ENCODE data around the gene OR13C5.
"Not testable (repeated sequence)": the region's sequence is repeated elsewhere in the genome, so short reads cannot be mapped to it uniquely, and the experiment has no call there.

Gene OR13C5, protein sequence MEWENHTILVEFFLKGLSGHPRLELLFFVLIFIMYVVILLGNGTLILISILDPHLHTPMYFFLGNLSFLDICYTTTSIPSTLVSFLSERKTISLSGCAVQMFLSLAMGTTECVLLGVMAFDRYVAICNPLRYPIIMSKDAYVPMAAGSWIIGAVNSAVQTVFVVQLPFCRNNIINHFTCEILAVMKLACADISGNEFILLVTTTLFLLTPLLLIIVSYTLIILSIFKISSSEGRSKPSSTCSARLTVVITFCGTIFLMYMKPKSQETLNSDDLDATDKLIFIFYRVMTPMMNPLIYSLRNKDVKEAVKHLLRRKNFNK

DNA sequence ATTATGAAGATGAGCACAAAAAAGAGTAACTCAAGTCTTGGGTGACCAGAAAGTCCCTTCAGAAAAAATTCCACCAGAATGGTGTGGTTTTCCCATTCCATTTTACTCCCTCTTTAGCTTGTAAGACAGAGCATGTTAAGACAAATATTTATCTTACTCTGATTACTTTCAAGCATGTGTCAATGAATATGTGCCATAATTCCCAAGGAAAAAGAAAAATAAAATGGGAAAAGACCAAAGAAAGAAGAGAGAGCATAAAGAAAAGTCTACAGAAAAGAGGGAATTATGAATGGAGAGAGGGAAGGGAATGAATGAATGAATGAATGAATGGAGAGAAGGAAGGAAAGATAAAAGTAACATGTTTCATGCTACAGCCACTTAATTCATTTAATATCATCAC, at the start of gene OR13C5:
Gene OR13C5, minus strand, starts transcription at position 101 of the 400 bp plus-strand sequence. Its CDS starts 0 bp downstream, at position 101.
- not testable (repeated sequence) for DNase-seq

DNA sequence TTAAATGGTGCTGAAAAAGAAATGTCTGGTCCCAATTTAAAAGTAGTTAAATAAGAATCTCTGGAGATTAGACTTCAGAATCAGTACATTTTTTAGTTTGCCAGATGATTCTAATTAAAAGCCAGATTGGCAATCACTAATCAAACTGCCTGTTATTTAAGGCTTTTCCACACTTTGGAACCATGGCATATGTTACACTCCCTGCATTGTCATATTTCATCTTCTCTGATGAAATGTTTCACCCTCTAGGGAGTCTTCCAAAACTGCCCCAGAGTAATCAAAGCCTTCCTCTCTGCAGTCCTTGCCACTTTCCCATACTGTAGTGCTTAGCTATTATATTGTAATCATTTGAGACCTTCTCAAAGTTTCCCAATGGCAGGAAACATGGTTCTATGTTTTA, 36.2 kb upstream of the OR13C5 start:
- DNase-seq, result no peak

DNA sequence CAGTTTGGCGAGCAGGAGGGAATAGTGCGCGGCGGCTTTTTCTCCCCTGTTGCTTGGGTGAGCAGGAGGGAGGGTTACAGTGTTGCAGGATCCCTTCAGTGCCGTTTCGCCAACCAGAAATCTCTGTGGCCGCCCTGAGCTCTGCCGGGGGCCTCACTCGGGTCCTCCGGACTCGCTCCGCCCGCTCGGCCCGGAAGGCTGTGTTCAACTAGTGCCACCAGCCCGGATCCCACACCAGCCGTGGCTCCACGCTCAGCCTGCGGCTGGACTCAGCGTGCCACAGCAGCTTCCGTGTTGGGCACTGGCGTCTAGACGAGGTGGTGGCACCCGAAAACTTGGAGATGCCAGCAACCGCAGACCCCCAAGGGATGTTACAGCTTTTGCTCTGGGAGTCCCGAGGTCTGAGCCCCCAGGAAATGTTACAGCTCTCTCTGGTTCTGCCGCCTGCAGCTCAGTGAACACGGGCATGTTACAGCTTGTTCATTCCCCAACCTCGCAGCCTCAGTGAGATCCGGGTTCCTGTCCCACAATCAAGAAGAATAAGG, 34.8 kb upstream of the OR13C5 start:
- DNase-seq, result no peak

DNA sequence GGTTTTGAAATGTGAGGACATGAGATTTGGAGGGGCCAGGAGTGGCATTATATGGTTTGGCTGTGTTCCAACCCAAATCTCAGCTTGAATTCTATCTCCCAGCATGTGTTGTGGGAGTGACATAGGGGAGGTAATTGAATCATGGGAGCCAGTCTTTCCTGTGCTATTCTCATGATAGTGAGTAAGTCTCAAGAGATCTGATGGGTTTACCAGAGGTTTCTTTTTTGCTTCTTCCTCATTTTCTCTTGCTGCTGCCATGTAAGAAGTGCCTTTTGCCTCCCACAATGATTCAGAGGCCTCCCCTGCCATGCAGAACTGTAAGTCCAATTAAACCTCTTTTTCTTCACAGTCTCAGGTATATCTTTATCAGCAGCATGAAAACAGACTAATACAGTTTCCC, 26.8 kb upstream of the OR13C5 start:
- DNase-seq, result not testable (repeated sequence)

DNA sequence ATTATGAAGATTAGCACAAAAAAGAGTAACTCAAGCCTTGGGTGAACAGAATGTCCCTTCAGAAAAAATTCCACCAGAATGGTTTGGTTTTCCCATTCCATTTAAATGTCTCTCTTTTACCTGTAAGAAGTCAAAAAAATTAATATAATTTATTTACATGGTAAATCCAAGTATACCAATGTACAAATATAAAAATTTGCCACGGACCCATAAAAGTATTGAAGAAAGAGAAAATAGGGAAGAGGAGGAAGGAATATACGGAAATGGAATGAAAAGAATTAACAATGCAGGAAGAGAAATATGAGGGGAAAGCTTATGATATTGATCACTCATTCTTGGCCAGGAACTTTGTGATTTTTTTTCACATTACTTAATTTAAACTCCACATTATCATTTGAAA, 18.9 kb upstream of the OR13C5 start, which contains the start of gene OR13C9:
Gene OR13C9, minus strand, starts transcription at position 101 of the 400 bp plus-strand sequence. Its CDS starts 0 bp downstream, at position 101.
- no peak for DNase-seq

DNA sequence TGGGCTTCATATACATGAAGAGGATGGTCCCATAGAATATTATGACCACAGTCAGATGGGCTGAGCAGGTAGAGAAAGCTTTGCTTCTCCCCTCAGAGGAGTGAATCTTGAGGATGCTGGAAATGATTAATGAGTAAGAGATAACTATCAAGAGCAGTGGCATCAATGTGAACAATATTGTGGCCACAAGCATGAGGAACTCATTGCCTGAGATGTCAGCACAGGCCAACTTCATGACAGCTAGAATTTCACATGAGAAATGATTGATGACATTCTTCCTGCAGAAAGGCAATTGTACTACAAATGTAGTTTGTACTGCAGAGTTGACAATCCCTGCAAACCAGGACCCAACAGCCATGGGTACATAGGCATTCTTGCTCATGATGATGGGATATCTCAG, 18.2 kb upstream of the OR13C5 start:
- DNase-seq, result no peak

DNA sequence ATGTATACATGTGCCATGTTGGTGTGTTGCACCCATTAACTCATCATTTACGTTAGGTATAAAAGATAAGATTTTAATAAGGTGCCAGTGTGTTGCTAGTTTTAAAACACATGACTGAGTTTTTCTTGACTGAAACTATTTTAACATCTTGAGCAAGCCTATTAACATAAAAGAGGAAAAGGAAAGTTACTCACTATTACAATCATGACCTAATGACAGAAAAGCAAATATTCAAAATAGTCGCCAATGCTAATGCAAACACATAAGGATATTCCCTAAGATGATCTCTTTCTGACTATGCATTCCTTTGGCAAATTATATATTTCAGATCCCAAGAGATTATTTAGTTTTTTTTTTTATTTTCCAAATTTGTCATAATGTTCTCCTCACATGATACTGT, 12.0 kb upstream of the OR13C5 start:
- DNase-seq, result no peak

DNA sequence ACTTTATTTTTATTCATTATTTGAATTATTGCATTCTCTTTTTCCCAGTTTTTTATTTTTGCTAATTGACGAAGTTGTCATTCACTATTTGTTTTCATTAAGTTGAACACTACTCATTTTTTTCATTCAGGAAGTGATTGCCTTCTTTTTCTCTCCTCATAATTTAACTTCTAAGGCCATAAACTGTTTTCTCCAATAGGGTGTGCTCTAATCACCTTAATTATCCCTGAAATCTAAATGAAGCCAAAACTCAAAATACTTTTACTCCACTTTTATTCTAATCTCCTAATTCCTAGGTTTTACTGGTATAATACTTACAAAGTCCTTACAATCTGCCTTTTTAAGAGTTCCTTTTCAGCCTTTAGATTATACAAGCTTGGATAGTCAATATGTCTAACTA, 9.1 kb upstream of the OR13C5 start:
- no peak for DNase-seq

DNA sequence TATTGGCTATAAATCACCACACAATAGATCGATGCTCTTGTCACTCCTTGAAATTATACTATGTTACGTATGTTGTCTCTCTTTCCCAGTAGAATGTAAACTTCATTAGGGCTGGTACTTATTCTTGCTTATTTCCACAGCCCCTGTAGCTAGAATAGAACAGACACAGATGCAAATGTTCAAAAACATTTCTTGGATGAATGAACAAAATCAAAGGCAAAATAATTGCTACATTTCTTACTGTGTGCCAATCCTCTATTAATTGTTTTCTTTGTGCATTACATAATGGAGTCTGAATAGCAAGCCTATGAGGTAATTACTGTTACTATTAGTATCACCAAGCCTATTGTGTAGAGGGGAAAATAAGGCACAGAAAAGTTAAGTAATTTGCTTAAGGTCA, 6.9 kb upstream of the OR13C5 start:
- DNase-seq, result no peak

DNA sequence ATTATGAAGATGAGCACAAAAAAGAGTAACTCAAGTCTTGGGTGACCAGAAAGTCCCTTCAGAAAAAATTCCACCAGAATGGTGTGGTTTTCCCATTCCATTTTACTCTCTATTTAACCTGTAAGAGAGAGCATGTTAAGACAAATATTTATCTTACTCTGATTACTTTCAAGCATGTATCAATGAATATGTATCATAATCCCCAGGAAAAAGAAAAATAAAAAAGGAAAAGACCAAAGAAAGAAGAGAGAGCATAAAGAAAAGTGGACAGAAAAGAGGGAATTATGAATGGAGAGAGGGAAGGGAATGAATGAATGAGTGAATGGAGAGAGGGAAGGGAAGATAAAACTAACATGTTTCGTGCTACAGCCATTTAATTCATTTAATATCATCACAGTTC, 6.3 kb upstream of the OR13C5 start, which contains the start of gene OR13C2:
Gene OR13C2, minus strand, starts transcription at position 101 of the 400 bp plus-strand sequence. Its CDS starts 0 bp downstream, at position 101.
- not testable (repeated sequence) for DNase-seq

DNA sequence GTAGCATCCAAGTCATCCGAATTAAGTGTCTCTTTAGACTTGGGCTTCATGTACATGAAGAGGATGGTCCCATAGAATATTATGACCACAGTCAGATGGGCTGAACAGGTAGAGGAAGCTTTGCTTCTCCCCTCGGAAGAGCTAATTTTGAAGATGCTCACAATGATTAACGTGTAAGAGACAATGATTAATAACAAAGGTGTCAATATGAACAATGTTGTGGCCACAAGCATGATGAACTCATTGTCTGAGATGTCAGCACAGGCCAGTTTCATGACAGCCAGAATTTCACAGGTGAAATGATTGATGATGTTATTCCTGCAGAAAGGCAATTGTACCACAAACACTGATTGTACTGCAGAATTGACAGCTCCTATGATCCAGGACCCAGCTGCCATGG, 5.6 kb upstream of the OR13C5 start:
- no peak for DNase-seq

DNA sequence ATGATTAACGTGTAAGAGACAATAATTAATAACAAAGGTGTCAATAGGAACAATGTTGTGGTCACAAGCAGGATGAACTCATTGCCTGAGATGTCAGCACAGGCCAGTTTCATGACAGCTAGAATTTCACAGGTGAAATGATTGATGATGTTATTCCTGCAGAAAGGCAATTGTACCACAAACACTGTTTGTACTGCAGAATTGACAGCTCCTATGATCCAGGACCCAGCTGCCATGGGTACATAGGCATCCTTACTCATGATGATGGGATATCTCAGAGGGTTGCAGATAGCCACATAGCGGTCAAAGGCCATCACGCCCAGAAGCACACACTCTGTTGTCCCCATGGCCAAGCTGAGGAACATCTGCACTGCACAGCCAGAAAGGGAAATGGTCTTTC, 464 bp downstream of the OR13C5 start:
- DNase-seq, result not testable (repeated sequence)

DNA sequence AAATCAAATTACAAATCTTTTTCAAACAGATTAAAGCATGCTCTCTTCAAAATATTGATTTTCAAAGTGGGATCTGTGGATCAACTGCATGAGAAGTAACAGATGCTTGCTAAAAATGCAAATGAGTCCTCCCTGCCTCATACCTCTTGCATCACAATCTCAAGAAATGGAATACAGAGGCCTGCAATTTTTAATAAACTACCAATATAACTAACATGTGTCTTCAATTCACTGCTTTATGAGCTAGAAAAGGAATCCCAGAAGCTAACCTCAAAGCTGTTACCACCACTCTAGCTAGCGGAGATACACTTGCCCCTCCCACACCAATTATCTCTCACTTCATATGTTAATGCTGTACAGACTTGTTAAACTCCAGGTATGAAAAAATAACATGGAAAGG, 9.6 kb downstream of the OR13C5 start:
- DNase-seq, result no peak

DNA sequence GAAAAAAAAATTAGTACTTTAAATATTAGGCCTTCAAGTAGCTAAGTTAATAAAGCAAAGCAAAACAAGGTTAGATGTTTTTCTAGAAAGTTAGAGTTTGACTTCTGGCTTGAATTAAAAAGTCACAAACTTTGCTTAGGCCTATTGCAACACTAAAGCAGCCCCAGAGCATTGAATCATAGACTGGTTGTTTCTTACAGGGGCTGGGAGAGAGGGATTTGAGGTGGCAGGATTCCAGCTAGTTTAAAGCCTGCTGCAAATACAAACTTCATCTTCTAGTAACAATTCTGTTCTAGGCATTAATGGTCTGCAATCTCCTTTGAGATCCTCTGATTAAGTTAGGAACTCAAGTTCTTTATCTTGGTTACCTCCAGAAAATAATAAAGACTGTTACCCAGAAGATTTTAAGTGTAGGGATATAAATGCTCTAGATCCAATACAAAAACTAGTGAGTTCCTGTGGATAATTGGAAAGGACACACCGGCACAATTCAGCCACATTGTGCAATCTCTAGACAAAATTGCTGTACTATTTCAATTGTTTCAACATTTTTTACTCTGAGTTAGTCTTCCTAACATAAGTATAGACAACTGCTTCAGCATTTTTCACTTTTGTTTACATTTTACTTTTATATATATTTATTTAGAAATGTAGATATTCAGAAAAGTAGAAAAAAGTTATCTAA, 12.6 kb downstream of the OR13C5 start:
- no peak for DNase-seq

DNA sequence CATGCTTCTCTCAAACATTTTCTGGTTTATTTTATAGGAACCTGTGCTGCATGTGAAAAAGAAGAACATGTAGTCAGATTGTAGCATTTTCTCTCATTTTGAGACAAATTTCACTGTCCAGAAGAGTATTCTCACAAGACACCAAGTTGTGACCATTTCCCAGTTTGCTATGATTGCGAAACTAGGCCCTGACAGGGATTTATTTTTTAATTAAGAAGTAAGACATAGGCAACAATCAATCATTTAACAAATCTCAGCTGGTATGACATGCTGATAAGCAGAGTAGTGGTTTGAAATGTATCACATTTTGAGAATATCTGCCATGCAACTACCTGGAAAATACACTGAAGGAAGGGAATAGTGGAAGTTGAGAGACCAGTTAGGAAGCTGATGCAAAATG, 18.7 kb downstream of the OR13C5 start:
- DNase-seq, result no peak

DNA sequence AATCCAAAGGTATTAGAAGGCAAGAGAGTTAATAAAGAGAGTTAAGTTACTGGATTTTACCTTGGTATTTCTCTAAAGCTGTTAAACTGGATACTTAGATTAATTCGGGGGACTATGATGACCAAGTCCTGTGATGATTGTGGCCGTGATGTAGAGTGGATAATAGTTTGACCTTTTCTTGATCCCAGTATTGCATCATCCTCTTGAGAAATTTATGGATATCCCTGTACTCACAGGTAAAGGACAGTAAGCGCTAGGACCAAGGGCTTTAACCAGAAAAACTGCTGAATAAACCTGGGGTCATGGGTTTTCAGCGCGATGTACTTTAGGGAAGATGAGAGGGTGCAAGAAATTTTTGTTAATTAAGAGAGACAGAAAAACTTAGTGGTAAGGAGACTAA, 21.9 kb downstream of the OR13C5 start:
- no peak for DNase-seq

DNA sequence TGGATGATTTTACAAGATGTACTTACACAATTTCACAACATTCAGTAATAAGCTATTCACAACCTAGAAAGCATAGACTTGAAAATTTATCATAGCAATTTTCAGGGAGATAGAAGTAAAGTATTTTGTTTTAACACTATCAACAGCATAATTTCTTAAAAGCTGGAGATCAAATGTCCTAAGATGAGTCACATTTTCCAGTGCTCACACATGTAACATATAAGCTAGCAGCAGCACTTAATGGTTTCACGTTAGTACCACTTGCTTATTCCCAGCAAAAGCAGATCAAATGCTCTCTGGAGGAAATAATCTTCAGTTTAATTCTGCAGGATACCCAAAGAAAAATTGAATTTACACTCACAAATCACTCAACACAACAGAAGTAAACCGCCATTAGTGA, 23.8 kb downstream of the OR13C5 start:
- no peak for DNase-seq

DNA sequence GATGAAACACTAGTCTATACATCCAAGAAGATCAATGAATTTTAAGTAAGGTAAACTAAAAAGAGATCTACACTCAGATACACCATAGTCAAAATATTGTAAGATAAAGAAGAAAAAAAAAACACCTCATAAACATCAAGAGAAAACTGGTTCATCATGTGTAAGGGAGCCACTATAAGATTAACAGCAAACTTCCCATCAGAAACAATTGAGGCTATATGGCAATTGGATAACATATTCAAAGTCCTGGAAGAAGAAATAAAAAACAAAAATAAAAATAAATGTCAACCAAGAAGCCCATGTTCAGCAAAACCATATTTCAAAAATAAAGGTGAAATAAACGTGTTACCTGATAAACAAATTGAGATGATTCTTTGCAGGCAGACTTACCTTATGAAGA, 26.6 kb downstream of the OR13C5 start:
- no peak for DNase-seq

DNA sequence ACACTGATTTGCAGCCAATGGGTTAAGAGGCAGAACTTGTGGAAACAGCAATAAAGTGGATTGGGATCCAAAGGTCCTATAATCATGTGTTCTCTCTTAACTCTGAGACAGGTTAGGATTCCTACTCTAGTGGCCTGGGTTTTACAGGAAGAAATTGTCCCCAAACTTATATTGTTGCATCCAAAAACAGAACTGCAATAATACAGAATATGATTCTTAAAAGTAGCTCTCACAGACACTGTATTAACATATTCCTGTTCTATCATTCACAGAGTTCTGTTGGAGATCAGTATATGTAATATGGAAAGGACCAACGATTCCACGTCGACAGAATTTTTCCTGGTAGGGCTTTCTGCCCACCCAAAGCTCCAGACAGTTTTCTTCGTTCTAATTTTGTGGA, 30.3 kb downstream of the OR13C5 start, which contains the start of gene OR13C8:
Gene OR13C8, plus strand, starts transcription at position 301 of the 400 bp plus-strand sequence. Its CDS starts 0 bp downstream, at position 301.
- DNase-seq, result no peak

DNA sequence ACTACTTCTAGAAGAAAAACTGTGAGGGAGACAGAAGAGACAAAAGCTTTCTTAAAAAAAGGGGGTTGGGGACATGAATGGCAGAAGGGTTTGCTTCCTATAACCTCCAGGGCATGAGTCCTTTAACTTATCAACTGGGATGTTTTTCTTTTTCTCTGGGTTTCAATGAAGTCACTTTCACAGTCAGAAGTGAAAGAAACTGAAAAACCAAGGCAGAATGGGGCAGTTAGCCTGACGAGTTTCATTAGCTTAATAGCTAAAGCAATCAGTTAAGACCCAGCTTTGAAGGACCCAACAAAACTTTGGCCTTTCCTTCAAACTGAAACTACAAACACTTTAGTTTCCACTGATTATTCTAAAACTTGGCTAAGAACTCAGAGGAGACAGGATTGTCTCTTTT, 34.9 kb downstream of the OR13C5 start:
- no peak for DNase-seq

DNA sequence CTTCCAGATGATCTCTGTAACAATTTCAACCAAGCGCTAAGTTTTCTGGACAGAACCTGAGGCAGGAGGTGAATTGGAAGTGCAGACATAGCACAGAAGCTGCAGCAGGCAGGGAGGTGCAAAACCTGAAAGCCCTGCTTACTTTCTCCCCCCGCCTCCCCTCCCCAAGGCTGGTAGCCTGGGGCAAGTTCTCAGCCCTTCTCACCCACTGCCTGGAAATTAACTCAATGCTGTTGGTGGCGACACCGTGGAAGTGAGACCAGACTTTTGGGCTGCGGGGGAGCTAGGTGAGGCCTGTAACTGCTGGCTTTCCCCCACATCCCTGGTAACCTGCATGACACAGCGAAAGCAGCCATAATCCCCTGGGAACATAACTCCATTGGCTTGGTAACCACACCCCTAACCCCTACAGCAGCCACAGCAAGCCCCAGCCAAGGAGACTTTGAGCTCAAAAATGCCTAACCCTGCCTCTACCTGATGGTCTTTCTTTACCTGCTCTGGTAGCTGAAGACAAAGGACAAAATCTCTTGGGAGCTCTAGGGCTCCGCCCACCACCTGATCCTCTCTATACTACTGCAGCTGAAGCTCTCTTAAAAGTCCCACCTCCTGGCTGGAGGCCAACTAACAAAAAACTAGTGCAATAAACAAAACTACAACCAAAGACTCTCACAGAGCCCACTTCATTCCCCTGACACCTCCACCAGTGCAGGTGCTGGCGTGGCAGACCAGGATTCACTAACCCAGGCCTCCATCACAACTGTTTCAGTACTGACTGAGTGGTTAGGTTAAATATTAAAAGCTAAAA, 42.2 kb downstream of the OR13C5 start:
- no peak for DNase-seq

DNA sequence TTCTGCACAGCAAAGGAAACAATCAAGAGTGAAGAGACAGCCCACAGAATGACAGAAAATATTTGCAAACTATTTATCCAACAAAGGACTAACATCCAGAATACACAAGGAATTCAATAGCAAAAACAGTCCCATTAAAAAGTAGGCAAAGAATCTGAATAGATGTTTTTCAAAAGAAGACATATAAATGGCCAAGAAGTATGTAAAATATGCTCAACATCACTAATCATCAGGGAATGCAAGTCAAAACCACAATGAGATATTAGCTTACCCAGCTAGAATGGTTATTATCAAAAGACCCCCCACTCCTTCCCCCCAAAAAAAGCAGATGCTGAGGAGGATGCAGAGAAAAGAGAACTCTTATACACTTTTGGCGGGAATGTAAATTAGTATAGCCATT, 43.7 kb downstream of the OR13C5 start:
- DNase-seq, result no peak

DNA sequence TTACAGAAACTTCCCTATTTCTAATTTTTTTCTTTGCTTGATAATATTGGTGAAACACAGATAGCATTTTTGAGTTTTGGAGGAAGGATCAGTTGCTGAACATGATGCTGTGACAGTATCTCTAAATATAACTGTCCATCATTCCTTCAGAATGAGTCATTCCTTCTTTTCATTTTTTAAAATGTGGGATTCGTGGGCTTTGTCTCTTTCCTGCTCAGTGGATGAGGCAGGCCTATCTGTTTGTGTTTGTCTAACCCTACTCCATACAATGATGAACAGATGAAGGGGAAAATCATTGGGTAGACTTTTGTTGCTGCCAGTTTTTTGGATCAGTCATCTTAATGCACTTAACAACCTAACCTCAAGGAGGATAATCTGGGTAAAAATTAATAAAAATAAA, 46.0 kb downstream of the OR13C5 start:
- no peak for DNase-seq

All from NCI-H524 treated with DMSO at 0.1 percent for 48 hours (cell line).